SU-DHL-6 (cell line): ENCODE data around the gene N4BP2.

Experiments used
- H2AFZ ChIP-seq: fragments of 200-600 bp; sonication (generic); 2 replicates; pipeline ENCODE4 v1.6.1; 2014; ENCODE audit warnings: low read depth, mild to moderate bottlenecking, moderate library complexity, mixed read lengths, antibody characterized with exemption, low read length; ENCODE audit not compliant: severe bottlenecking
- H3F3A ChIP-seq: fragments of 200-600 bp; shearing (Covaris generic); 2 replicates; pipeline ENCODE4 v1.6.0; 2016; ENCODE audit warnings: antibody characterized with exemption, mild to moderate bottlenecking; ENCODE audit not compliant: insufficient read depth
- H3K27ac ChIP-seq: fragments of 200-600 bp; sonication (generic); 2 replicates; pipeline ENCODE4 v1.5.1; 2016; ENCODE audit warnings: low read depth, mild to moderate bottlenecking, low read length, moderate library complexity, mixed read lengths
- H3K27me3 ChIP-seq: fragments of 200-600 bp; sonication (generic), shearing (Covaris generic); 2 replicates; pipeline ENCODE4 v1.6.0; 2014; ENCODE audit warnings: mild to moderate bottlenecking, low read length
- H3K36me3 ChIP-seq: fragments of 200-600 bp; sonication (generic); 2 replicates; pipeline ENCODE4 v1.6.1; 2014; ENCODE audit warnings: mild to moderate bottlenecking, low read length, mixed read lengths
- H3K4me2 ChIP-seq: fragments of 300-600, 200-600 bp; shearing (Covaris generic), sonication (generic); 2 replicates; pipeline ENCODE4 v1.6.0; 2014; ENCODE audit warnings: low read length, low read depth, mild to moderate bottlenecking; ENCODE audit not compliant: poor library complexity, severe bottlenecking
- H3K4me3 ChIP-seq: fragments of 200-600 bp; sonication (generic); 2 replicates; pipeline ENCODE4 v1.5.1; 2014; ENCODE audit warnings: antibody characterized with exemption, low read length, mild to moderate bottlenecking, mixed read lengths; ENCODE audit not compliant: insufficient read depth, poor library complexity, severe bottlenecking
- H3K79me2 ChIP-seq: fragments of 200-600 bp; sonication (generic); 2 replicates; pipeline ENCODE4 v1.6.1; 2014; ENCODE audit warnings: mild to moderate bottlenecking, low read length, moderate library complexity; ENCODE audit not compliant: insufficient read depth
- H3K9ac ChIP-seq: fragments of 200-600 bp; sonication (generic); 2 replicates; pipeline ENCODE4 v1.7.0; 2014; ENCODE audit warnings: mild to moderate bottlenecking, low read length
- H3K9me2 ChIP-seq: fragments of 200-600 bp; sonication (generic); replicated peaks from 2 replicates; pipeline ENCODE4 v1.6.1; 2014; ENCODE audit warnings: low read length; ENCODE audit not compliant: insufficient read depth
- H3K9me3 ChIP-seq: fragments of 200-600 bp; sonication (generic); 2 replicates; pipeline ENCODE4 v1.6.1; 2014; ENCODE audit warnings: low read length, mixed read lengths; ENCODE audit not compliant: insufficient read depth
- H4K20me1 ChIP-seq: fragments of 200-600 bp; sonication (generic); 2 replicates; pipeline ENCODE4 v1.6.1; 2014; ENCODE audit warnings: low read depth, mild to moderate bottlenecking, antibody characterized with exemption, low read length, moderate library complexity, mixed read lengths
- CTCF ChIP-seq: fragments of 200-600 bp; sonication (generic); IDR thresholded peaks from one replicate; pipeline ENCODE4 v1.5.1; 2017; ENCODE audit warnings: antibody characterized with exemption, mild to moderate bottlenecking, low read length, moderate library complexity; ENCODE audit not compliant: insufficient read depth, poor library complexity, severe bottlenecking
- EZH2phosphoT487 ChIP-seq: fragments of 200-600 bp; sonication (generic), shearing (Covaris generic); conservative IDR thresholded peaks from 2 replicates; pipeline ENCODE4 v1.6.1; 2018; ENCODE audit warnings: mild to moderate bottlenecking, antibody characterized with exemption, low read length, moderate library complexity, mixed read lengths

N4BP2 gene

GRCh38 chr4:40040908-40041307 lies 15.7 kb upstream of the N4BP2 start:
- H3K36me3 ChIP-seq = no peaks in the 10 kb centered on the region
- no peaks in the 10 kb centered on the region for H3K27me3 ChIP-seq
- no peak for TF ChIP-seq CTCF
- no peak for TF ChIP-seq EZH2phosphoT487
- H3K4me2 ChIP-seq = no peak overlapping the region
- no peak overlapping the region for H3K9ac ChIP-seq
- no peaks in the 10 kb centered on the region for H3K9me2 ChIP-seq
- H3K27ac ChIP-seq = no peak overlapping the region
- H4K20me1 ChIP-seq = no peaks in the 10 kb centered on the region
- no peaks in the 10 kb centered on the region for H3K9me3 ChIP-seq
- H3K79me2 ChIP-seq = no peaks in the 10 kb centered on the region
- no peak overlapping the region for H2AFZ ChIP-seq
- no peak overlapping the region for H3K4me3 ChIP-seq
- H3F3A ChIP-seq = no peaks in the 10 kb centered on the region

- no peaks in the 10 kb centered on the region for H3K36me3 ChIP-seq
- H3K79me2 ChIP-seq = no peaks in the 10 kb centered on the region
- no peaks in the 10 kb centered on the region for H3K9me2 ChIP-seq
- no peaks in the 10 kb centered on the region for H4K20me1 ChIP-seq
- H3K27me3 ChIP-seq = no peaks in the 10 kb centered on the region
- TF ChIP-seq EZH2phosphoT487 (no peak), CTCF (no peak)
- no peak overlapping the region for H2AFZ ChIP-seq
- H3K9me3 ChIP-seq = no peaks in the 10 kb centered on the region
- no peak overlapping the region for H3K4me2 ChIP-seq
- no peak overlapping the region for H3K27ac ChIP-seq
- H3K4me3 ChIP-seq = no peak overlapping the region
- H3F3A ChIP-seq = no peaks in the 10 kb centered on the region
- H3K9ac ChIP-seq = no peak overlapping the region
Measured at GRCh38 chr4:40043786-40044185, 12.9 kb upstream of the N4BP2 start.

GRCh38 chr4:40046311-40046980 lies 10.2 kb upstream of the N4BP2 start:
- Histone ChIP-seq H3K9me3 (no peaks in the 10 kb centered on the region), H3K9ac (no peak overlapping the region), H2AFZ (no peak overlapping the region), H3K4me2 (no peak overlapping the region), H3K4me3 (no peak overlapping the region), H3K36me3 (no peaks in the 10 kb centered on the region), H3K79me2 (no peaks in the 10 kb centered on the region), H3K27me3 (no peaks in the 10 kb centered on the region), H3F3A (no peaks in the 10 kb centered on the region), H4K20me1 (no peaks in the 10 kb centered on the region), H3K27ac (no peak overlapping the region), H3K9me2 (no peaks in the 10 kb centered on the region)
- TF ChIP-seq CTCF (no peak), EZH2phosphoT487 (no peak)
